H1 (cell line): ENCODE results near the gene ARHGEF1. TPM values are rescaled to one million over a fixed set of nuclear protein-coding genes. Genes with fewer than 3 reads are reported as not detected.

Experiments used
- CTCF ChIA-PET: fragments of 300-600 bp; sonication (Branson Sonifier 250); formaldehyde crosslinking; loops from one replicate; lab custom pipeline; 2021; ENCODE audit not compliant: partially characterized antibody; lab: Charles Lee
- POLR2A ChIA-PET: fragments of 300-600 bp; sonication (Branson Sonifier 250); formaldehyde crosslinking; loops from one replicate; lab custom pipeline; 2021; ENCODE audit warnings: inconsistent platforms; ENCODE audit not compliant: partially characterized antibody; lab: Charles Lee
- DNase-seq, 2 experiments: peaks; one replicate each; pipeline versions ENCODE4 v3.0.0 to v3.0.0-alpha.2; 2010 to 2022; ENCODE audit warnings: low spot score in 2 of 2, low read depth in 1 of 2, mixed read lengths in 1 of 2
- FAIRE-seq: peaks from 2 replicates; lab custom pipeline; 2011; peaks lifted over from hg19 to GRCh38; lab: Jason Lieb, UNC
- H2AFZ ChIP-seq: 2 replicates; pipeline ENCODE4 v1.8.1; 2012; ENCODE audit warnings: low read length, inconsistent platforms
- H2AK5ac ChIP-seq: 2 replicates; pipeline ENCODE4 v1.6.1; 2013; ENCODE audit warnings: low read depth, low read length
- H2BK120ac ChIP-seq: replicated peaks from 2 replicates; pipeline ENCODE3; 2013; ENCODE audit warnings: low read depth, low read length, inconsistent platforms
- H2BK12ac ChIP-seq: 2 replicates; pipeline ENCODE4 v1.6.1; 2013; ENCODE audit warnings: low read depth, low read length
- H2BK15ac ChIP-seq: 2 replicates; pipeline ENCODE4 v1.6.1; 2013; ENCODE audit warnings: low read length
- H2BK20ac ChIP-seq: 2 replicates; pipeline ENCODE4 v1.6.1; 2013; ENCODE audit warnings: low read length
- H2BK5ac ChIP-seq: 2 replicates; pipeline ENCODE4 v1.6.1; 2013; ENCODE audit warnings: low read depth, low read length
- H3K14ac ChIP-seq: 2 replicates; pipeline ENCODE4 v1.6.1; 2013; ENCODE audit warnings: inconsistent platforms; ENCODE audit not compliant: insufficient read length
- H3K18ac ChIP-seq: 2 replicates; pipeline ENCODE4 v1.6.1; 2013; ENCODE audit warnings: low read length; ENCODE audit errors: extremely low read depth
- H3K23ac ChIP-seq: 2 replicates; pipeline ENCODE4 v1.6.1; 2013; ENCODE audit warnings: inconsistent platforms; ENCODE audit not compliant: insufficient read length
- H3K23me2 ChIP-seq: 2 replicates; pipeline ENCODE4 v1.6.1; 2013; ENCODE audit warnings: low read depth, low read length
- H3K27ac ChIP-seq: 2 replicates; pipeline ENCODE4 v1.6.1; 2011; ENCODE audit warnings: low read depth, low read length, inconsistent platforms
- H3K27me3 ChIP-seq, 4 experiments: replicated peaks in 1 of 4; 1 replicate in 1 of 4; 2 replicates in 3 of 4; pipeline versions ENCODE4 v1.6.1 to v1.8.1; 2011 to 2013; ENCODE audit warnings: low read length in 3 of 4, mild to moderate bottlenecking in 3 of 4, inconsistent platforms in 2 of 4, mixed read lengths in 2 of 4, moderate library complexity in 1 of 4; ENCODE audit not compliant: control insufficient read depth in 3 of 4, insufficient read depth in 3 of 4; ENCODE audit errors: extremely low read depth in 1 of 4
- H3K36me3 ChIP-seq, 4 experiments: 2 replicates each; pipeline versions ENCODE4 v1.6.1 to v1.8.1; 2011 to 2013; ENCODE audit warnings: mild to moderate bottlenecking in 4 of 4, low read length in 3 of 4, moderate library complexity in 2 of 4, control low read depth in 1 of 4, inconsistent platforms in 1 of 4; ENCODE audit not compliant: insufficient read depth in 4 of 4, control insufficient read depth in 2 of 4
- H3K4ac ChIP-seq: replicated peaks from 2 replicates; pipeline ENCODE3; 2013; ENCODE audit warnings: low read length, low read depth, mixed read lengths, inconsistent platforms; ENCODE audit not compliant: insufficient read length
- H3K4me1 ChIP-seq, 4 experiments: replicated peaks in 1 of 4; 1 replicate in 1 of 4; 2 replicates in 3 of 4; pipeline versions ENCODE4 v1.6.1 to v1.8.1; 2011 to 2013; ENCODE audit warnings: low read length in 3 of 4, inconsistent platforms in 2 of 4, mixed read lengths in 1 of 4; ENCODE audit not compliant: insufficient read depth in 4 of 4, control insufficient read depth in 3 of 4
- H3K4me2 ChIP-seq, 2 experiments: 2 replicates each; pipeline versions ENCODE4 v1.6.1 to v1.8.1; 2011 to 2013; ENCODE audit warnings: low read depth in 2 of 2, low read length in 2 of 2, control low read depth in 1 of 2, inconsistent platforms in 1 of 2, mild to moderate bottlenecking in 1 of 2; ENCODE audit not compliant: insufficient read depth in 1 of 2
- H3K4me3 ChIP-seq, 4 experiments: fragments of 200-600, 300-600 bp in 1 of 4; sonication (generic), shearing (Covaris generic), sonication (Bioruptor Twin) in 1 of 4; 2 replicates each; pipeline versions ENCODE4 v1.5.1 to v1.8.1; 2011 to 2016; ENCODE audit warnings: low read length in 4 of 4, low read depth in 3 of 4, control low read depth in 2 of 4, inconsistent platforms in 2 of 4, mild to moderate bottlenecking in 2 of 4, mixed read lengths in 1 of 4, moderate library complexity in 1 of 4; ENCODE audit not compliant: insufficient read depth in 2 of 4; ENCODE audit errors: extremely low read depth in 1 of 4
- H3K56ac ChIP-seq: replicated peaks from 2 replicates; pipeline ENCODE3; 2013; ENCODE audit warnings: low read depth, mild to moderate bottlenecking, mixed read lengths, low read length, inconsistent platforms; ENCODE audit not compliant: insufficient read length
- H3K79me1 ChIP-seq: 2 replicates; pipeline ENCODE4 v1.6.1; 2013; ENCODE audit warnings: low read depth, low read length, control low read depth
- H3K79me2 ChIP-seq, 2 experiments: 2 replicates each; pipeline versions ENCODE4 v1.6.1 to v1.8.1; 2012 to 2013; ENCODE audit warnings: low read length in 2 of 2, mild to moderate bottlenecking in 2 of 2, inconsistent platforms in 1 of 2; ENCODE audit not compliant: insufficient read depth in 2 of 2, control insufficient read depth in 1 of 2
- H3K9ac ChIP-seq, 4 experiments: replicated peaks in 1 of 4; 1 replicate in 1 of 4; 2 replicates in 3 of 4; pipeline versions ENCODE4 v1.6.1 to v1.8.1; 2011 to 2013; ENCODE audit warnings: low read depth in 3 of 4, low read length in 3 of 4, control low read depth in 2 of 4, mild to moderate bottlenecking in 2 of 4, moderate library complexity in 2 of 4, inconsistent platforms in 1 of 4; ENCODE audit errors: extremely low read depth in 1 of 4
- H3K9me3 ChIP-seq, 2 experiments: 2 replicates each; pipeline versions ENCODE4 v1.6.1 to v1.8.1; 2012 to 2013; ENCODE audit warnings: mild to moderate bottlenecking in 2 of 2, moderate library complexity in 2 of 2, control low read depth in 1 of 2, inconsistent platforms in 1 of 2, low read depth in 1 of 2, low read length in 1 of 2, mixed read lengths in 1 of 2; ENCODE audit not compliant: insufficient read depth in 2 of 2
- H4K20me1 ChIP-seq, 2 experiments: replicated peaks in 1 of 2; 2 replicates each; pipeline versions ENCODE3 to v1.8.1; 2011 to 2013; ENCODE audit warnings: inconsistent platforms in 2 of 2, low read length in 2 of 2, mild to moderate bottlenecking in 1 of 2; ENCODE audit not compliant: insufficient read depth in 2 of 2, control insufficient read depth in 1 of 2
- H4K5ac ChIP-seq: 2 replicates; pipeline ENCODE4 v1.6.1; 2013; ENCODE audit warnings: low read length, low read depth, mixed read lengths, inconsistent platforms; ENCODE audit not compliant: insufficient read length
- H4K8ac ChIP-seq: 2 replicates; pipeline ENCODE4 v1.8.0; 2013; ENCODE audit warnings: mild to moderate bottlenecking, moderate library complexity, low read length, inconsistent platforms; ENCODE audit not compliant: insufficient read depth; ENCODE audit errors: extremely low read depth
- H4K91ac ChIP-seq: replicated peaks from 2 replicates; pipeline ENCODE3; 2013; ENCODE audit warnings: low read length, mixed read lengths, inconsistent platforms; ENCODE audit not compliant: insufficient read length
- ATF3 ChIP-seq: IDR thresholded peaks from 2 replicates; pipeline ENCODE4 v1.6.1; 2011; ENCODE audit warnings: low read depth, mild to moderate bottlenecking, low read length; ENCODE audit not compliant: insufficient read depth
- CBX5 ChIP-seq: fragments of 300-800, 300-1000 bp; sonication (generic); IDR thresholded peaks from 2 replicates; pipeline ENCODE4 v1.7.1; 2016; ENCODE audit warnings: antibody characterized with exemption, low read length, low read depth
- WGBS, 2 experiments: shearing (Covaris generic) in 1 of 2; methylation state at CpG; one replicate each; pipeline versions ENCODE4 v1.1.6 to v1.1.7; 2013 to 2015; ENCODE audit warnings: low lambda C conversion rate in 2 of 2, mixed read lengths in 2 of 2, inconsistent platforms in 1 of 2, low coverage in 1 of 2, missing lambda C conversion rate in 1 of 2; ENCODE audit not compliant: insufficient replicate concordance in 2 of 2, insufficient coverage in 1 of 2, insufficient read length in 1 of 2; ENCODE audit errors: extremely low coverage in 1 of 2, missing lambda C conversion rate in 1 of 2; 5-methylcytosine and 5-hydroxymethylcytosine counted together
- polyA plus RNA-seq, 7 experiments: library from polyadenylated mRNA; depleted of rRNA in 3 of 7; stranded (reverse) in 5 of 7; unstranded in 2 of 7; fragments of >200 nt in 5 of 7; fragments of 200-250 nt in 2 of 7; gene quantifications; 1 replicate in 5 of 7; 2 replicates in 1 of 7; 4 replicates in 1 of 7; pipeline versions ENCODE4 v1.2.1 to v1.2.3, GENCODE V29; 2011 to 2013; ENCODE audit warnings: missing spikeins in 2 of 7, mixed read lengths in 2 of 7
- total RNA-seq: library from RNA; stranded (reverse); fragmentation: NEBNext Ultra II Directional; extraction: Animal tissue kit (Norgen Biotek cat#: 25700); gene quantifications from 2 replicates; pipeline ENCODE4 v1.2.1, GENCODE V29; 2021

ARHGEF1 gene
- total and polyA plus RNA-seq, 2 of the 8 experiments (the other 6 are each of a cell fraction or from before 2014, with no cell fraction given): 23.0 to 49.0 TPM

- H3K9me3 ChIP-seq: no peaks in the 10 kb centered on the region
- H3K9ac ChIP-seq: no peak overlapping the region; a peak in 1 of 7 replicates
- H3K18ac ChIP-seq: no peak overlapping the region
- no peaks in the 10 kb centered on the region for H3K79me2 ChIP-seq
- H3K56ac ChIP-seq: no peak overlapping the region
- ChIA-PET CTCF (interaction anchor here (0.9 to 3.4 kb wide), 5 partner anchors 10 to 53 kb away, joined by 3 to 25 read pairs (median 5); partner anchors contain the start of gene ATP1A3), POLR2A (interaction anchor here (1.0 to 6.1 kb wide), 4 partner anchors 18 to 85 kb away, joined by 3 to 54 read pairs (median 16); no protein-coding TSS in a partner anchor)
- no peak overlapping the region for H4K5ac ChIP-seq
- H4K20me1 ChIP-seq: no peaks in the 10 kb centered on the region
- H3K14ac ChIP-seq: no peak overlapping the region
- H3K27me3 ChIP-seq: no peaks in the 10 kb centered on the region
- no peak overlapping the region for H2AK5ac ChIP-seq
- peaks cover 0 to 5% (median 0%) of the 10 kb centered on the region in 4 experiments; a peak in 2 of 8 replicates for H3K36me3 ChIP-seq
- H2BK20ac ChIP-seq: no peak overlapping the region
- no peak overlapping the region for H2AFZ ChIP-seq
- no peak overlapping the region for H3K27ac ChIP-seq
- no peak overlapping the region for H4K8ac ChIP-seq
- H2BK5ac ChIP-seq: no peak overlapping the region
- H4K91ac ChIP-seq: no peak overlapping the region
- no peak overlapping the region for H3K4ac ChIP-seq
- peaks cover 2% of the 10 kb centered on the region; the same call in 1 of the 2 replicates for H3K23me2 ChIP-seq
- H3K4me2 ChIP-seq: no peak overlapping the region
- peaks cover 3 to 10% (median 6%) of the 10 kb centered on the region in 4 experiments for H3K4me1 ChIP-seq
- no peak overlapping the region for H2BK12ac ChIP-seq
- no peak for FAIRE-seq
- H3K4me3 ChIP-seq: no peak overlapping the region
- no peak overlapping the region for H2BK15ac ChIP-seq
- no peak overlapping the region for H2BK120ac ChIP-seq
- no peak for DNase-seq
- H3K79me1 ChIP-seq: no peaks in the 10 kb centered on the region
- 87% methylated on average over 7 of the region's 7 CpGs; no CpG with 5 or more reads in 1 of the 2 experiments for WGBS, 2 experiments
- H3K23ac ChIP-seq: no peak overlapping the region
- no peak for TF ChIP-seq ATF3
- no peak for TF ChIP-seq CBX5
Measured at GRCh38 chr19:41955521-41955920, 72.5 kb downstream of the ARHGEF1 start.
